ENCODE results near the gene PCP4.

PCP4 gene

DNA sequence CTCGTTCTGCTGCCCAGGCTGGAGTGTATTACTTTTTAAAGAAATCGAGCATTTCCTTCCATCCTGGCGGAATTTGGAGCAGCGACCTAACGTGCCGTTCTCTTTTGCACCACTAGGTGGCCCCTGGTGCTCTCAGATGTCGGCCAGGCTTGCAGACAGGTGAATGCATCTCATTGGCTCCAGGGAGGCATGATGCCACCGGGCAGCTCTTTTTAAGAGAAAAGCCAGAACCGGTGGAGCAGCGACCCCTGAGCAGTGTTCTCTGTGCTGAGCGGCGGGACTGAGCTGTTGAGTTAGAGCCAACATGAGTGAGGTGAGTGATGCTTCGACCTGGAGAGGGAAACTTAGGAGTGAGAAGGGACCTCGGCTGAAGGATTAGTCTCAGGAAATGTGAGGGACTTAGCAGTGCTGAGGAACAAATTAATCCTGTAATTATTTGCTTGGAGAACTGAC, at the start of gene PCP4:
Gene PCP4, plus strand, starts transcription at position 241 of the 453 bp plus-strand sequence. Its CDS starts 64 bp downstream, at position 305.
- peak; percentile 91 for DNase-seq

DNA sequence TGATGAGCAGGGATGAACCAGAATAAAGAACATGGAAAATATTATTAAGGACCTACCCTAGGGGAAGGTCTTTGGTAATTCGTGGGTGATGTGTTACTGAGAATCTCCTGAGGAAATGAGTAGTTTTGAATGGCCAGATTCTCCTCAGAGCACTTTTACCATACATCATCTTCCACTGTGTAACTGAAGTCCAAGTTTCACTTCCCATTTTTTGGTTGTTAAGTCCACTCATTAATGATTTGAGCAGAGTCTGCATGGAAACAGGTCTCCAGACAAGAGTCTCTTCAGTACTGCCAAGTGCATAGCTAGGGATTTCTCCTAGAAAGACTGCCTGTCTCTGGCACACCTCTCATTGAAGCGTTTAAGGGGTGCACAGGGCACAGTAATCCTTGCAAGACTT, 48.7 kb upstream of the PCP4 start:
- no peak for DNase-seq

DNA sequence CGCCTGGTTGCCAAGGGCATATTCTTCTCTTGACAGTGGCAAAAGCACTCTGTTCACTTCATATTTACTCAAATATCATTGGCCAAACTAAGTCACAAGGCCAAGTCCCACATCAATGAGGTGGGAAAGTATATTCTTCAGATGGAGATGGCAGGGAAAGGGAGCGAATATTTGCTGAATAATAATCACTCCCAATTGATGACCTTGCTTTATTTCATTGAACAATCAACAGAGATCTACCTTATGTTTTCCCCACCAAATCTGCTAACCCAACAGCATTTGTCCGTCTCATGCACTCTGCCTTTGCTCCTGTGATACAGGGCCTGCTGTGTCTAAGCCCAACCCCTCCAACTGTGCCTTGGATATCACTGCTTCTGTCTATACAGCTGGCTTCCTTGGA, 45.2 kb upstream of the PCP4 start:
- DNase-seq = peak; percentile 4

DNA sequence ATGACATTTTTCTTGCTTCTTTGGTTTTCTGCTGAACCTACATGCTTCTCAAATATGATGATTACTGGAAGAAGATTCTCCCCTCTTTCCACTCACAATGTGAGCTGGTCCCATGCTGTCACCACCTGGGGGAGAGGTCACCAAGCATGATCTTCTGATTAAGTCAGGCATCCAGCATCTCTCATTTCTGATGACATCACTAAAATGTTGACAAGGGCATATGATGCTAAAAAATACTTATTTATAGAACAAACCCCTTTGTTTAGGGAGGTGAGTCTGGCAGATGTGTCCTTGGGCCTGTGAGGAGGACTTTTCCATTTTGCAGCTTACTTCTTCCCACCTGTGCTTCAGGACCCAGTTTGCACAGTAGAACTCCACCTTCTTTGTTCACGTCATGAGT, 42.0 kb upstream of the PCP4 start:
- no peak for DNase-seq

DNA sequence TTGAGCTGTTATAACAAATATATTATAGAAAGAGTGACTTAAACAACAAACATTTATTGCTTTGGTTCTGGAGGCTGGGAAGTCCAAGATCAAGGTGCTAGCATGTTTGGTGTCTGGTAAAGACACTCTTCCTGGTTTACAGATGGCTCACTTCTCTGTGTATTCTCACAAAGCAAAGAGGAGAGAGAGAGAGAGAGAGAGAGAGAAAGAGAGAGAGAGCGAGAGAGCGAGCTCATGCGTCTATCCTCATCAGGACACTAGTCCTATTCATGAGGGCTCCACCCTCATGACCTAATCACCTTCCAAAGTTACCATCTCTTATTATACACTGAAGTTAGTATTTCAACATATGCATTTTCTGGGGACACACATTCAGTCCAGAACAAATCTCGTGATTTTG, 32.7 kb upstream of the PCP4 start:
- DNase-seq = no peak

DNA sequence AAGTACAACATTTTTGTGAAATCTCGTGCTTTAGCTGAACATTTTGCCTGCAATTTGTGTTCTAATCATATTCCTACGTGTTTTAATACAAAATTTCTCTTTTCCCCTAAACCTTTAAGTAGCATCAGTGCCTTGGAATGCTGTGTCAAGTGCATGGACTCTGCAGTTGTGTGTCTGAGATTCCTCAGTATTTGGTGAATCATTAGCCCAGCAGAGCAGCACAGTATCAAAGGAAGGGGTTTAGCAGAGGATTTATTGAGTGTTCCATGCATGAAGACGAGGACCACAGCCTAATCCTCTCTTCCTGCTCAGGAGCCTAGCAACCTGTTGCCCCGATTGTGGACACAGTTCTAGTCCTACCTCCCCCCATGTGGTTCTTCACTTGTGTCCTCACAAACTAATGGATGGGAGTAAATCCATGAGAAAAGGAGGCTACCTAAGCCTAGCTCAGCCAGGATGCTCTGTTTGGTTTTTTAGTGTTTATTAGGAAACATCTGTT, 29.3 kb upstream of the PCP4 start:
- peak; percentile 23 for DNase-seq

DNA sequence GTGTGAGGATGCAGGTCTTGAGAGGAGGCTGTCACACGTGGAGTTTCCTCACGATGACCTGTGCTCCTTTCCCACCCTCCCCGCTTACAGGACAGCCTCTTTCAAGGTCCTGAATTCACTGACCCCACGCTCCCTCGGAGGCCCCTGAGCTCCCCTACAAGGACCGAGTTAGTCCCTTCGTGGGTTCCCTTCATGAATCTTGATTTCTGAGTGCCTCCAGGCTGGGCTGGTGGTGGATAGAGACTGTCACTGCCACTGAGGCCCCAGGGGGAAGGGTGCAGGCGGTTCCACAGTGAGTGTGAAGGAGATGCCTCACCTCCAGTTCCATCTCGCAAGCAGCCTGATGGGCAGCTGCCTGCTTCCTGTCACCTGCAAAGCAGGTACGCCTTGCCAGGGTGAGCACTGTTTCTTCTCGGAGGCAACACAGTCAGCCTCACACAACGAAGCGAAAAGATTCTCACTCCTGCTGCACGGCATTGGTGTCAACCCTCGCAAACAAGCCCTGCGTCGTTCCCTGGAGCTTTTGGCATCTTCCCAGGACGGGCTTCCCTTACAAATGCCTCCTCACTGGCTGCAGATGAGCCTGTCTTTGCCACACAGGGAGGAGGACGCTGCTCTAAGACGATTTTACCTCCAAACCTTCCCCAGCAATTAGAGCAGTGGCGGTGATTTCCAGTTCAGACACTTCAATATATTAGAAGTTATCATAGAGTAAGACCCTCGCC, 26.7 kb upstream of the PCP4 start:
- no peak for DNase-seq

DNA sequence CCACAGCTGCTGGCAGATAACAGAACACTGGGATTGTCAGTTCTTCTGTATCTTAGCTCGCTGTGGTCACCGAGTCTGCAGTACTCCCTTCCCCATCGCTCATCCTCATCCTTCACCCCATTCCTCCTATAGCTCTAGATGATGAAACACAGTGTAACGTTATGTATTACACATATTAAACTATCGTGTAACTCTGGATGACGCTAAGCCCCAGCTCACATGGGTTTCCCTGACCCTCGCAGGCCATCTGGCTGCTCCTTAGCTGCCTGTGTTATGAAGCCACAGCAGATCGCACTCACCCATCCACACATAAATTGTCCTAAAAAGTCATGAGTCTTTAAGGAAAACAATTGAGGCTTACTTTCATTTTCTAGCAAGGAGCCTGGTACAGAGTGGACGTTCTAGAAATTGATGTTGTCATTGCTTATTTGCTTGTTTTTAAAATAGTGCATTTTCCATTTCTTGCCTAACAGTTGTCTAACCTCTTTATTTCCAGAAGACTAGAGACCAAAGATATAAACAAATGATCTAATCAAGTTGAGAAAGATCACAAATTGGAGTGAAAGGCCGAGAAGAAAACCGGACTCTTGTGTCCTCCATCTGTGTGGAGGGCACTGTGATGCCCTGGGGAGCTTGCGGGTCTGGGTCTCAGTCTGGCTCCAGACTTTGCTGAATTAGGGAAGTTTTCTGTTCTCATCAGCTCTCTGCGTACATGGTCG, 24.3 kb upstream of the PCP4 start:
- peak; percentile 76 for DNase-seq

DNA sequence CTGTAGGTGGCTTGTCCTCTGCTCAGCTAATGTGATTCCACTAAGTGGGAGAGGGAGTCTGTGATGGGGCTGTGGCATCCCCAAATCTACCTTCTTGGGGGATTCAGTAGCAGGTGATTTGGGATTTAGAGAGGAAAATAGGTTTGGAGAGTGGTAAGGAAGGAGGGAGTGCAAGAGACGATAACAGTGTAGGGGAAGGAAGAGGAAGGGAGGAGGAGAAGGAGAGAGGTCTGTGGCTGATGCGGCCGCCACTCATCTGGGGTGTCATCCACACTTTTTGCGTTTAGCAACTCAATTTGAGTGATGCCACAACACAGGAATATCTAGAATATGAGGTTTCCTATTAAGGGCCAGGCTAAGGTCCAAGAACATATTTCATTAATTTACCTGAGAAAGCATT, 23.8 kb upstream of the PCP4 start:
- DNase-seq = no peak

DNA sequence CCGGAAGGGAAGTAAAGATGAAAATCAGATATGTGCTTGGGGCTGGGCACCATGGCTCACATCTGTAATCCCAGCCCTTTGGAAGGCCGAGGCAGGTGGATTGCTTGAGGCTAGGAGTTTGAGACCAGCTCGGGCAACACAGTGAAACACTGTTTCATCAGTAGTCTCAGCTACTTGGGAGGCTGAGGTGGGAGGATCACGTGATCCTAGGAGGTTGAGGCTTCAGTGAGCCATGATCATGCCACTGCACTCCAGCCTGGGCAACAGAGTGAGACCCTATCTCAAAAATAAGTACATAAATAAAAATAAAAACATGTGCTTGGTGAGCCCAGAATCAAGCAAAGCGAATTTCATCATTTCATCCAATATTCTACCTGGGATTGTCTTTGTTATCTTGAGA, 23.3 kb upstream of the PCP4 start:
- no peak for DNase-seq

DNA sequence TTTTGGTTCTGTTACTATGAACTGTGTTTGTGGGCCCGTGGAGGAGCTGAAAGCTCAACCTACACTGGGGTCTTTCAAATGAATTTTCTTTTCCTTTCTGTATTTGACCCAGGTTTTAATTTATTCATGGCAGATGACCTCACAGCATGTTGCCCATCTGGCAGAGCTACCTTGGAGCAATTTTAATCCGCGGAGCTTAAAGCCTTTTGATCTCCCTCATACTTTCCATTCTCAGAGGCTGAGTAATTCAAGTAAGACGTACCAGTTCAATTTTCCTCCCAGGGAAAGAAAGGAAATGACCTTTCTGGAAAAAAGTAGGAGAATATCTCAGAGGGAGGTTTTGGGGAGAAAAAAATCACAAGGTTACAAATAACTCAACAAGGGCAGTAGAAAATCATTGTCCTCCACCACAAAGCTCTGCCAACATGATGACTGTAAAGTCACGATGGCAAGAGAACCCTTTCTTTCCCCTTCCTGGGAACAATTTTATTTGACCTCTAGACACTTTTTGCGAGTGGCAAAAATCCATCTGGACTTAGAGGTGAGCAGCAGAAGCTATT, 21.6 kb upstream of the PCP4 start:
- peak; percentile 93 for DNase-seq

DNA sequence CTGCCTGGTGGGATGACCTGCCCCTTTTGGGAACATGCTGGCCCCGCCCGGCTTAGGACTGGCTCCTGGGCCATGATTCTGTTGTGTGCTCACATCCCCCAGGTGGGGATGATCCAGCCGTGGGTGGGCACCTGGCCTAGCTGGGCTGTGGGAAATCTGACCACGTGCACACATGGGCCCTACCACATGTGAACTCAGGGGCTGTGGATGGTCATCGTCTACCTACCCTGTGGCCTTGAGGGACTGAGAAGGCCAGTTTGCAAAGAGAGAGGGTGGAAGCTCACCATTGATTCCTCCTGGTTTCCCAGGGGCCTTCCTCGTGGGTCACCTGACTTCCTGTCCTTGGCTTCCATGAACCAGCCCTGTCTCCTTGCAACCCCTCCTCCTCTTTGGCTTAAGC, 19.4 kb upstream of the PCP4 start:
- DNase-seq = no peak

DNA sequence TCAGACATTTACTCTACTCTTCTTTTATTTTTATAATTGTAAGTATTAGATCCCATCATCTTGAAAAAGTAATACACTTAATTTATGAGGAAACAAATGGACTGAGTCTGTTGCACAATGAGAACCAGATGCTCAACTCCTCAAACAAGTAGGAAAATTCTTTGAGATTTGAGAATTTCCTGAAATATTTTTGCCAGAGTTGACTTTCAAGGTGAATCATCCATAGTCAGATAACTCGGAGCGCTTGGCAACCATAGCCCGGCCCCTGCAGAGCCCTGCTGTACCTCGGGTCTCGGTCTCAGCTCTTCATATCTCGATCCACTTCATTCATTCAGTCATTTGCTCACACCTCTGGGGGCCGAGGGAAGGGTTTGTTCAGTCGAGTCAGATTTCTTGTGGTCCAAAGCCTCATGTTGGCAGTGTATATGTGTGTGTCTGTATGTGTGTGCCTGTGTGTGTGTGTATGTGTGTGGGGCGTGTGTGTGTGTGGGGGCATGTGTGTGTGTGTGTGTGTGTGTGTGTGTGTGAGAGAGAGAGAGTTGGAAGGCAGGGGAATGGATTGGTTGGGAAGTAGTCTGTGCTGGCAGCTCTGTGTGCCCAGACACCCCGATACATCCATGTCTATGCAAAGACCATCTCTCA, 18.1 kb upstream of the PCP4 start:
- no peak for DNase-seq

DNA sequence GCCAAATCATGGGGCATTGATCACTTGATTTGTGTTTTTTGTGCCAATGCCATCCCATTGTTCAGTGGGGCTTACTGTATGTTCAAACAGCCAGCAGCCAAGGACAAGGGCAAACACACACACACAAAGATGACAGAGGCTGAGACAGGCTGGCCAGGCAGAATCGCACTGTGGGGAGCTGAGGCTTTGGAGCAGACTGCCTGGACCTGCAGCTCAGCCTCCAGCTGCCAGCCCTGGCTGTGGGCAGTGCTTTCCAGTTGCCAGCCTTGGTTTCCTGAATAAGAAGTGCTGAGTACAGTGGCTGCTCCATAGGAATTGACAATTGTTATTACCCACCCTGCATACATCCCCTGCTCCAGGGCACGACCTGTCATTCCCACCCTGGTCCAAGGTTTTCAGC, 16.9 kb upstream of the PCP4 start:
- DNase-seq = no peak

DNA sequence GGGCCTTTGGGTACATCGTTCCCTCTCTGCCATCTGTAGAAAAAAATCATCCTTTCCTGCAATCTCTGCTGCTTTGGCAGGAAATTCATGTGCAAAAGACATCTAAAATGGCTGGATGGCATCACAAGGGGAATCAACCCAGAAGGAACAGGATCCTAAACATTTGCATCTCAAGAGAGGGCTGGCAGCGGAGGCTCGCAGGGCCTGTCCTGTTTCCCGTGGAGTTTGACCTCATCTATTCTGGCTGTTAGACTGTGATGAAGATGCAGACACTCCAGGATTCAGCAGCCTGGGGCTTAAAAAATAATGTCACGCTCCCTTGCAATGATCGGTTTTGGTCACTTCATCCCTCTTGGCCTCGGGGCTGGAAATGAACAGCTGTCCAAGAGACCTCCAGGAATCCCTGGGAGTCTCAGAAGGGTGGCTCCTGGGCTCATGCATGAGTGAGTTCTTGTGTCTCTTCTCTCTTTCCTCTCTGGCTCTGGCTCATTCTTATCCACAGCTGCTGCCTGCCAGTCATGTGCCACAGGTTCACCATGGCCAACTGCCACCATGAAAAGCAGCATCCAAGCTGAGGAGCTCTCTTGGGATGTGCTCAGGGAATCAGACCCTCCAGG, 16.1 kb upstream of the PCP4 start:
- no peak for DNase-seq

DNA sequence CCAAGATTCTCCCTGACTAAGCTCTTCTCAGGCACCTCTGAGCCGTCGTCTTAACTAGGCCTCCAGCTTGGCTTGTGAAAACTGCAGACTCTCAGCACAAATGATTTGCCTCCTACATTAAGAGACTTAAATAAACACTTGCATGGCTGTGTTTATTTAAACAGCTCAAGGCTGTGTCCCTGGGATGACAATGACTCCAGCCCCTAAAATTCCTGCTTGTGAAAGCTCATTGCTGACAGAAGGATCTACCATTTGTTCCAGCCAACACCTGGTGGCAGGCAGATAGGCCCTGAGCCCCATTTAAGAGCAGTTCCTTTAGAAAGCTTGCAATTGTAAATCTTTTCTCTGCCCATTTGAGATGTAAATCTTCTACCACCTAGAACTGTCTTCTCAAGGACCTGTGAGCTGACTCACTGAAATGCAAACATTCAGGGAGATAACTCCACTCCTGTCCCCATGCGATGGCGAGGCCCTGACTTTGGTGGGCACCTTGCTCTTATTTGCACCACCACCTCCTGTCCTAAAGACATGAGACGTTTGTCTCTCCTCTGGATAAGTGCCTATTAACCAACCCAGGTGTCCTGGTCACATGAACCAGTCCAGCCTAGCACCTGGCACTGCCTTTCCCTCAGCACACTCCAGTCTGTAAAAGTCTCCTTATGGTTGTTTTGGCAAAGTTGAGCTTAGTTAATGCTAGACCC, 15.1 kb upstream of the PCP4 start:
- no peak for DNase-seq

DNA sequence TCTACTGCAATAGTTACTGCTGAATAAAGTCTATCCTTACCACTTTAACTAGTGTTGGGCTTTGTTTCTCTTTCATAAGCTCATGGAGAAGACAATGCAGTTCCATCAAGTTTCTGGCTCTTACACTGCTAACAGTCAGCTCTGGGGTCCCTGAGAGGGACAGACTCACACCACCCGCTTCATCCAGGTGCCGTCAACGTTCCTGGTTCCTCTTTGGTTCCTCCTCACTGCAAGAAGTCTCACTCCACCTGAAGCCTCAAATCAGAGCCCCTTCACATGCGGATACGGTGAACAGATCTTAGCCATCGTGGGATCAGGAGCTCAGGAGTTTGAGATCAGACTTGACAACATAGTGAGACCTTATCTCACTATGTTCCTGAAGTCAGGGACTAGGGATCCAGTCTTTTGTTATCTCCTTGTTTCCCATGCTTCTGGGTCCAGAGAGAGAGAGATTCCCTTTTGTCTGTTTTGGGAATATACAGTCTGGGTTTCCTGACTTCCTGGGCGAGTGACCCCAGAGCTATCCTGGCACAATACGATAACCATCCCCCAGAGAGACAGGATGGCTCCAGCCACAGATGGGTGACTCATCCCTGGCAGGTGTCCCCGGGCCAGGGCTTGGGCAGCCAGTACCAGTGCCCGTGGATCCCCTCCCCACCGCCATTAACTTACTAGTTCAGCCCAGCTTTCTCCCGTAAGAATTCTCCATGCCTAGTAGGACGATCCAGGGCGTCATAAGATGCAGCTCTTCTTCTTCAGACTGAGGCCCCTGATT, 14.3 kb upstream of the PCP4 start:
- no peak for DNase-seq

DNA sequence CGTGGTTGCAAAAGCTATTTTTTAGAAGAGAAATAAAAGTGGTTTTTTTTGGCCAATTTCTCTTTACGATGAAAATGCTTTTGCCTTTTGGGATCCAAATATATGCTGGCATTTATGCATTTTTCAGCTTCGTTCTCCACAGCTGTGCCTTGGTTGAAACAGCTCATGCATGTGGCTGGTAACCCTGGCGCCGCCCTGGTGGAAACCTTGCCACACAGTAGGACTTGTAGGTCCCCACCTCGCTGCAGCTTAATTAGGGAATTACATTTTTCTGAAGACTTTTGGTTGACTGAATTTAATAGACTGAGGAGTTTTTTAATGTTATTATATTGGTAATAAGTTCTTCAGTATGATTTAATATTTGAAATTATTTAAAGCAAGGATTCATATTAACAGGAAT, 12.7 kb upstream of the PCP4 start:
- DNase-seq = peak; percentile 9

DNA sequence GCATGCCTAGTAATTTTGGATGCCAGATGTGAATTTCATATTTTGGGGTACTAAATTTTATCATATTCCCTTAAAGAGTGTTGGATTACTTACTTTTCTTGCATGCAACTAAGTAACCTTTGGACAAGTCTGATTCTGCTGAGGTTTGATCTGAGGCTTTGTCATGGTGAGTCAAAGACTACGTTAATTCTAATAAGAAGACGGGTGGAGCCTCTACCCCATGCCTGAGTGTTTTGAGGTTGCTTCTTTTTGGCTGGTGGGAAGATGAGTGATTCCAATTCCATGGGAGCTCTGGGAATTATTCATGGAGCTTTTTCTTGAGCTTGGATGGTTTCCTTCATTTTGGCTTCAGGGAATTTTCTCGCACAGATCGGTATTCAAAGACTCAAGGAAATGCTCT, 11.6 kb upstream of the PCP4 start:
- DNase-seq = no peak

DNA sequence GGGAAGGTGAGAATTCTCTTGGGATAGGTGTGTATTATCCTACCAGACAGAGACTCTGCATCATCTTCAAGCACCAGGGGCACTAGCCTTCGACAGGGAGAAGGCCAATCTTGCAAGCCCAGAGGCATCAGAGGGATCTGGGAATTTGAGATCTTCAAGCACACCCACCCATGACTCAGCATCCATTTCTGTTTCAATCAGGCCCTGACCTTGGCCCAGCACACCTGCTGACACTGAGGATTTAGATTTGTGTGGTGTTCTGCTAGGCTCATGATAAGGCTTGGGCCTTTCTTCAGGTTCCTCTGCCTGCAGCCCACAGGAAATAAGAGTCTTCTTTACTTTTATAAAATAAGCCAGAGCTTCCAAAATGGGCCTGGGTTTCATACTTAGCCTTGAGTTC, 6.6 kb upstream of the PCP4 start:
- DNase-seq = no peak

DNA sequence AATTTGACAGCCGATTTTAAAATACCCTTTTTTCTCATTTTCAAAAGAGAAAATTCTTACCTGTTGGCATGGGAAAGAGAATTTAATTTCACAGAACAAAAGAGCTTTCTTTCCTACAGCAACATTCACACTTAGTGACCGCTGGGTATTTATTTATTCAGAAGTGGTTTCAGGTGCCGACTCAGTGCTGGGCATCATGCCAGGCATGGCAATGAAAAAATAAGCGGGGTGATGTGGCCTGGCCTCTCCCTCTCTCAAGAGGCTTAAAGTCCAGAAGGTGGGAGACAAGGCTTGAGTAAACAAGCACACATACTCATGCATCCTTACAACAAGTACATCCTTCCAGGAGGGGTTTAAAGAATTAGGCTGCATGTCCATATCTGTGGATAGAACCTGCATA, 4.1 kb upstream of the PCP4 start:
- DNase-seq = no peak

DNA sequence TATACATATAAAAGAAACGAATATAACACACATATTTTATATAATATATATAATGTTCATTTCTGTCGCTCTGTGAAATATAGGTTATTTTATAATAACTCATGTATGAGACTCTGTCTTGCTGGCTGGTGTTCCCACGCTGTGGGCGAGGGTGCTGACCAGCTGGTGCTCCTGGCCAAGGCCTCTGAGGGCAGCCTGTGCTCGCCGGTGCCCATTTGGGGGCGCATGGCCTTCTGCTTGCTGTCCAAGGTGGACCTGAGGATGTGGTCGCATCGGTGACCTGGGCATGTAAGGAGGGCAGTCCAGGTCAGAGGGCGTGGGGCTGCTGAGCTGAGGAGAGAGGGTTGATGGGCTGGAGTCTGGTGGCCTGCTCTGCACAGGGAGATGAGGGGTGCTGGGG, 1.1 kb upstream of the PCP4 start:
- DNase-seq = no peak

Data from NCI-H82 (cell line).